Measurements from ENCODE around the gene CRYBG1.

The CRYBG1 gene

GRCh38 chr6:106347219-106347618 lies 13.3 kb upstream of the CRYBG1 start:
- DNase-seq (ENCODE audit: low spot score) = no peak
- TF ChIP-seq CTCF (IDR thresholded peaks at IDR 0.05; ENCODE audit: extremely low read depth, insufficient read depth, missing control alignments) = no peak
- in situ Hi-C loops (cut with MboI; ENCODE audit: low pct_unique_long_range_greater_than_20kb, low sequenced_read_pairs, unreplicated experiment) = loop anchor here (10.0 to 25.0 kb wide), 2 partner anchors 218 to 640 kb away; no protein-coding TSS in a partner anchor

- TF ChIP-seq CTCF (IDR thresholded peaks at IDR 0.05; ENCODE audit: extremely low read depth, insufficient read depth, missing control alignments) = no peak
- DNase-seq (ENCODE audit: low spot score) = no peak
- in situ Hi-C loops (cut with MboI; ENCODE audit: low pct_unique_long_range_greater_than_20kb, low sequenced_read_pairs, unreplicated experiment) = no loop called here
These were observed 4.1 kb upstream of the CRYBG1 start for GRCh38 chr6:106356378-106356777.

- DNase-seq (ENCODE audit: low spot score) = no peak
- in situ Hi-C loops (cut with MboI; ENCODE audit: low pct_unique_long_range_greater_than_20kb, low sequenced_read_pairs, unreplicated experiment) = no loop called here
- TF ChIP-seq CTCF (IDR thresholded peaks at IDR 0.05; ENCODE audit: extremely low read depth, insufficient read depth, missing control alignments) = no peak
These were observed 533 bp upstream of the CRYBG1 start for GRCh38 chr6:106359959-106360409.

GRCh38 chr6:106360989-106361430 lies 493 bp downstream of the CRYBG1 start:
- in situ Hi-C loops (cut with MboI; ENCODE audit: low pct_unique_long_range_greater_than_20kb, low sequenced_read_pairs, unreplicated experiment) = no loop called here
- peak; percentile 65 for DNase-seq (ENCODE audit: low spot score)
- no peak for TF ChIP-seq CTCF (IDR thresholded peaks at IDR 0.05; ENCODE audit: extremely low read depth, insufficient read depth, missing control alignments)

GRCh38 chr6:106363401-106364138 lies 3.1 kb downstream of the CRYBG1 start:
- DNase-seq (ENCODE audit: low spot score) = no peak
- no peak for TF ChIP-seq CTCF (IDR thresholded peaks at IDR 0.05; ENCODE audit: extremely low read depth, insufficient read depth, missing control alignments)
- in situ Hi-C loops (cut with MboI; ENCODE audit: low pct_unique_long_range_greater_than_20kb, low sequenced_read_pairs, unreplicated experiment) = no loop called here

- DNase-seq (ENCODE audit: low spot score) = no peak
- TF ChIP-seq CTCF (IDR thresholded peaks at IDR 0.05; ENCODE audit: extremely low read depth, insufficient read depth, missing control alignments) = no peak
- in situ Hi-C loops (cut with MboI; ENCODE audit: low pct_unique_long_range_greater_than_20kb, low sequenced_read_pairs, unreplicated experiment) = no loop called here
These were observed 9.2 kb downstream of the CRYBG1 start for GRCh38 chr6:106369739-106370138.

Data from GM13977 (cell line).